Neural cell (in vitro differentiated cells): ENCODE measurements around the gene ST3GAL4. TPM values are rescaled to one million over a fixed set of nuclear protein-coding genes. Genes with fewer than 3 reads are reported as not detected.

ENCODE experiments used
- H2AFZ ChIP-seq: fragments of 200-600, 300-800 bp; sonication (generic), shearing (Covaris generic); 2 replicates; pipeline ENCODE4 v1.6.0; 2014; ENCODE audit warnings: low read depth, mild to moderate bottlenecking, antibody characterized with exemption, low read length, moderate library complexity
- H3F3A ChIP-seq: fragments of 200-600 bp; shearing (Covaris generic); 2 replicates; pipeline ENCODE4 v1.6.1; 2016; ENCODE audit warnings: mild to moderate bottlenecking, moderate library complexity, mixed read lengths, antibody characterized with exemption, low read length; ENCODE audit not compliant: insufficient read depth, poor library complexity, severe bottlenecking
- H3K27ac ChIP-seq: fragments of 200-600, 300-800 bp; sonication (generic), shearing (Covaris generic); 2 replicates; pipeline ENCODE4 v1.5.1; 2014; ENCODE audit warnings: mild to moderate bottlenecking, low read length, moderate library complexity
- H3K27me3 ChIP-seq: fragments of 300-800, 200-600 bp; sonication (generic), shearing (Covaris generic); 2 replicates; pipeline ENCODE4 v1.6.0; 2014; ENCODE audit warnings: mild to moderate bottlenecking, low read depth, low read length, moderate library complexity; ENCODE audit not compliant: insufficient read depth
- H3K36me3 ChIP-seq: fragments of 300-800, 200-600 bp; sonication (generic), shearing (Covaris generic); 2 replicates; pipeline ENCODE4 v1.5.1; 2014; ENCODE audit warnings: mild to moderate bottlenecking, antibody characterized with exemption, low read length, moderate library complexity; ENCODE audit not compliant: insufficient read depth
- H3K4me2 ChIP-seq: fragments of 300-800, 200-600 bp; sonication (generic), shearing (Covaris generic); 2 replicates; pipeline ENCODE4 v1.6.0; 2014; ENCODE audit warnings: mild to moderate bottlenecking, low read length
- H3K4me3 ChIP-seq: fragments of 300-800, 200-600 bp; sonication (generic), shearing (Covaris generic); 2 replicates; pipeline ENCODE4 v1.5.1; 2014; ENCODE audit warnings: mild to moderate bottlenecking, low read length, moderate library complexity
- H3K79me2 ChIP-seq: fragments of 200-600 bp; shearing (Covaris generic); replicated peaks from 2 replicates; pipeline ENCODE4 v1.6.0; 2014; ENCODE audit warnings: mild to moderate bottlenecking, low read length, moderate library complexity; ENCODE audit not compliant: insufficient read depth
- H3K9ac ChIP-seq: fragments of 300-800, 200-600 bp; sonication (generic), shearing (Covaris generic); 2 replicates; pipeline ENCODE4 v1.6.1; 2016; ENCODE audit warnings: mild to moderate bottlenecking, low read length, mixed read lengths
- H3K9me2 ChIP-seq: fragments of 200-600 bp; shearing (Covaris generic); 2 replicates; pipeline ENCODE4 v1.6.1; 2016; ENCODE audit warnings: mild to moderate bottlenecking, low read length, mixed read lengths; ENCODE audit not compliant: insufficient read depth
- H3K9me3 ChIP-seq: fragments of 200-600, 300-800 bp; sonication (generic), shearing (Covaris generic); 2 replicates; pipeline ENCODE4 v1.6.1; 2016; ENCODE audit warnings: mild to moderate bottlenecking, mixed run types, low read length, moderate library complexity, mixed read lengths
- H4K20me1 ChIP-seq: fragments of 200-600 bp; shearing (Covaris generic); 2 replicates; pipeline ENCODE4 v1.6.1; 2016; ENCODE audit warnings: mild to moderate bottlenecking, mixed run types; ENCODE audit not compliant: insufficient read depth
- EP300 ChIP-seq: fragments of 450-650 bp; conservative IDR thresholded peaks from 2 replicates; pipeline ENCODE4 v1.6.1; 2014; ENCODE audit warnings: antibody characterized with exemption, mild to moderate bottlenecking, moderate library complexity; ENCODE audit not compliant: poor library complexity, severe bottlenecking
- EZH2 ChIP-seq: fragments of 200-600, 300-800 bp; shearing (Covaris generic), sonication (generic); IDR thresholded peaks from 2 replicates; pipeline ENCODE4 v1.6.1; 2014; ENCODE audit warnings: antibody characterized with exemption, low read length, borderline replicate concordance, mild to moderate bottlenecking; ENCODE audit not compliant: insufficient read depth, poor library complexity, severe bottlenecking
- MXI1 ChIP-seq: fragments of 450-650 bp; conservative IDR thresholded peaks from 2 replicates; pipeline ENCODE4 v1.6.1; 2014; ENCODE audit warnings: antibody characterized with exemption, mild to moderate bottlenecking; ENCODE audit not compliant: poor library complexity, severe bottlenecking
- POLR2AphosphoS5 ChIP-seq: IDR thresholded peaks from 2 replicates; pipeline ENCODE4 v1.6.1; 2012
- RAD21 ChIP-seq: fragments of 450-650 bp; conservative IDR thresholded peaks from 2 replicates; pipeline ENCODE4 v1.6.1; 2014; ENCODE audit warnings: antibody characterized with exemption, mild to moderate bottlenecking, moderate library complexity
- SMC3 ChIP-seq: fragments of 450-650 bp; conservative IDR thresholded peaks from 2 replicates; pipeline ENCODE4 v1.6.1; 2014; ENCODE audit warnings: antibody characterized with exemption, mild to moderate bottlenecking, moderate library complexity; ENCODE audit not compliant: poor library complexity
- TAF1 ChIP-seq: IDR thresholded peaks from 2 replicates; pipeline ENCODE4 v1.6.1; 2012; ENCODE audit warnings: low read depth
- polyA plus RNA-seq: library from polyadenylated mRNA; depleted of rRNA; stranded (reverse); fragments of >200 nt; gene quantifications from 2 replicates; pipeline ENCODE4 v1.2.3, GENCODE V29; 2014
- TF ChIP-seq, protein P1 (sequence below): IDR thresholded peaks from 2 replicates; pipeline ENCODE4 v1.6.1; 2012; ENCODE audit warnings: borderline replicate concordance
- TF ChIP-seq, protein P2 (sequence below): fragments of 450-650 bp; IDR thresholded peaks from 2 replicates; pipeline ENCODE4 v1.5.1; 2014; ENCODE audit warnings: antibody characterized with exemption, mild to moderate bottlenecking, moderate library complexity; ENCODE audit not compliant: poor library complexity, severe bottlenecking

Gene ST3GAL4
- polyA plus RNA-seq, 1 donor from 2014 or later, result 46.1 TPM

DNA sequence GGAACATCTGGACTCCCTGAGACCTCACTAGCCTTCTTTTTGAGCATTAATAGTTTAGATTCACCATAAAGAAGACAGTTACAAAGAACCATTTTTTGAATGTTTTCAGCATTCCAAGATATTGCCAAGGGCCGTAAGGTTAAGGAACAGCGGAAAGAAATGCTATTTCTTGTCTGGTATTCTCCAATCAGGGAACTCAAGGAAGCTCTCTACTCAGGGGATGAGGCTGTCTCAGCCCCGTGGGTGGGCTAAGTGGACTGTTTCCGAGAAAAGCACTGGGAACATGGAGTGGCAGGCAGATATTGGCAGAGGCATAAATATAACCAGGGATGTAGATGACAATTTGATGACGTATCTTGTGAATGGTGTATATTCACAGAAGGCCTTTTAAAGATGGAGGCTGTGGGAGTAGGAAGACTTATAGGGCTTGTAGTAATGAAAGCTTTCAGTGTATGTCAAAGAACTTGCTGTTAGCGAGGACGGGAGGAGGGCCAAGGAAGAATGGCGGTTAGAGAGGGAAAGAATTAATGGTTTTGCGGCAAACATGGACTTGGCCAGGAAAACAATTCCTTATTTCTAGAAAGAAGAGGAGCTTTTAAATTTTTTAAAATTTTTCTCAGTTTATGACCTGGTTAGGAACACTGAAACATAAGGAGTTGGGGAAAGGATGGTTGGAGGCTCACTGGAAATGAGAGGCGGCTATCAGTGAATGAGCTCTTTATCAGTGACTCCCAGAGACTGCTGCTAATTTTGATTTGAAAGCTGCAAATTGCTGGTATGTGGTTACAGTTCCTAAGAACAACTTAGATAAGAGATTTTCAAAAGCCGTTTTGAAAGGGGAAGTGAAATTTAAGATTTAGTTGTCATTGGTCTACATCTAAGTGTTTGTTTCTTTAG, 64.6 kb downstream of the ST3GAL4 start:
- no peak overlapping the region for H3K4me3 ChIP-seq
- H3K9me2 ChIP-seq, result no peaks in the 10 kb centered on the region
- no peak overlapping the region for H2AFZ ChIP-seq
- H3K9me3 ChIP-seq, result no peaks in the 10 kb centered on the region
- TF ChIP-seq TAF1 (no peak), EP300 (peak; percentile 61), MXI1 (no peak), RAD21 (no peak), EZH2 (no peak), POLR2AphosphoS5 (peak; percentile 66), SMC3 (no peak)
- TF ChIP-seq, protein P1, sequence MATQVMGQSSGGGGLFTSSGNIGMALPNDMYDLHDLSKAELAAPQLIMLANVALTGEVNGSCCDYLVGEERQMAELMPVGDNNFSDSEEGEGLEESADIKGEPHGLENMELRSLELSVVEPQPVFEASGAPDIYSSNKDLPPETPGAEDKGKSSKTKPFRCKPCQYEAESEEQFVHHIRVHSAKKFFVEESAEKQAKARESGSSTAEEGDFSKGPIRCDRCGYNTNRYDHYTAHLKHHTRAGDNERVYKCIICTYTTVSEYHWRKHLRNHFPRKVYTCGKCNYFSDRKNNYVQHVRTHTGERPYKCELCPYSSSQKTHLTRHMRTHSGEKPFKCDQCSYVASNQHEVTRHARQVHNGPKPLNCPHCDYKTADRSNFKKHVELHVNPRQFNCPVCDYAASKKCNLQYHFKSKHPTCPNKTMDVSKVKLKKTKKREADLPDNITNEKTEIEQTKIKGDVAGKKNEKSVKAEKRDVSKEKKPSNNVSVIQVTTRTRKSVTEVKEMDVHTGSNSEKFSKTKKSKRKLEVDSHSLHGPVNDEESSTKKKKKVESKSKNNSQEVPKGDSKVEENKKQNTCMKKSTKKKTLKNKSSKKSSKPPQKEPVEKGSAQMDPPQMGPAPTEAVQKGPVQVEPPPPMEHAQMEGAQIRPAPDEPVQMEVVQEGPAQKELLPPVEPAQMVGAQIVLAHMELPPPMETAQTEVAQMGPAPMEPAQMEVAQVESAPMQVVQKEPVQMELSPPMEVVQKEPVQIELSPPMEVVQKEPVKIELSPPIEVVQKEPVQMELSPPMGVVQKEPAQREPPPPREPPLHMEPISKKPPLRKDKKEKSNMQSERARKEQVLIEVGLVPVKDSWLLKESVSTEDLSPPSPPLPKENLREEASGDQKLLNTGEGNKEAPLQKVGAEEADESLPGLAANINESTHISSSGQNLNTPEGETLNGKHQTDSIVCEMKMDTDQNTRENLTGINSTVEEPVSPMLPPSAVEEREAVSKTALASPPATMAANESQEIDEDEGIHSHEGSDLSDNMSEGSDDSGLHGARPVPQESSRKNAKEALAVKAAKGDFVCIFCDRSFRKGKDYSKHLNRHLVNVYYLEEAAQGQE, result peak; percentile 95
- TF ChIP-seq, protein P2, sequence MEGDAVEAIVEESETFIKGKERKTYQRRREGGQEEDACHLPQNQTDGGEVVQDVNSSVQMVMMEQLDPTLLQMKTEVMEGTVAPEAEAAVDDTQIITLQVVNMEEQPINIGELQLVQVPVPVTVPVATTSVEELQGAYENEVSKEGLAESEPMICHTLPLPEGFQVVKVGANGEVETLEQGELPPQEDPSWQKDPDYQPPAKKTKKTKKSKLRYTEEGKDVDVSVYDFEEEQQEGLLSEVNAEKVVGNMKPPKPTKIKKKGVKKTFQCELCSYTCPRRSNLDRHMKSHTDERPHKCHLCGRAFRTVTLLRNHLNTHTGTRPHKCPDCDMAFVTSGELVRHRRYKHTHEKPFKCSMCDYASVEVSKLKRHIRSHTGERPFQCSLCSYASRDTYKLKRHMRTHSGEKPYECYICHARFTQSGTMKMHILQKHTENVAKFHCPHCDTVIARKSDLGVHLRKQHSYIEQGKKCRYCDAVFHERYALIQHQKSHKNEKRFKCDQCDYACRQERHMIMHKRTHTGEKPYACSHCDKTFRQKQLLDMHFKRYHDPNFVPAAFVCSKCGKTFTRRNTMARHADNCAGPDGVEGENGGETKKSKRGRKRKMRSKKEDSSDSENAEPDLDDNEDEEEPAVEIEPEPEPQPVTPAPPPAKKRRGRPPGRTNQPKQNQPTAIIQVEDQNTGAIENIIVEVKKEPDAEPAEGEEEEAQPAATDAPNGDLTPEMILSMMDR, result no peak
- H3K27me3 ChIP-seq, result no peaks in the 10 kb centered on the region
- H3K79me2 ChIP-seq, result no peaks in the 10 kb centered on the region
- H3K9ac ChIP-seq, result no peak overlapping the region
- H3K4me2 ChIP-seq, result no peak overlapping the region
- no peaks in the 10 kb centered on the region for H3F3A ChIP-seq
- peak overlapping the region; percentile 54 for H3K27ac ChIP-seq
- no peaks in the 10 kb centered on the region for H3K36me3 ChIP-seq
- H4K20me1 ChIP-seq, result no peaks in the 10 kb centered on the region

DNA sequence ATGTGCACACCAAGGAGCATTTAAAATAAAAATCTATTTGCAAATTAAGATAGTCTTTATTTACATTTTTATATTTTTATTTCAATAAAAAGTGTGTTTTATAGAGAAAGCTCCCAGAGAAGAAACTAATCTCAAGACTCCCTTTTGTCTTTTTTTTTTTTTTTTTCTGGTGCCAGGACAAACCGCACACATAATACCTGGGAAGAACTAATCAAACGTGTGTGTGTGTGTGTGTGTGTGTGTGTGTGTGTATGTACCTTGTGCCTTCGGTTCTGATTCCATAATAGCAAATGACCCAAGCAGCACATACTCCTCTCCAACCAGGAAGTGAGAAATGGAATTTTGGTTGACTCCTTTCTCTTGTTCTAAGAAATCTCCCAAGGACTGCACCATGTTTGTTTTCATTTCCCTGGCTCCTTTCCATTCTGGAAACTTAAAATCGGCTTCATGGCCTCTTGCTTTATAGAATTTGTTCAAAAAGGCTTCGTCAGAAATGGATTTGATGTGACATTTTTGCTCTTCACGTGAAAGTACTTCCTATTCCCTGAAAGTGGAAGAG, 65.3 kb downstream of the ST3GAL4 start:
- H3K36me3 ChIP-seq, result no peaks in the 10 kb centered on the region
- H3F3A ChIP-seq, result no peaks in the 10 kb centered on the region
- no peaks in the 10 kb centered on the region for H3K27me3 ChIP-seq
- H3K9me3 ChIP-seq, result no peaks in the 10 kb centered on the region
- no peak overlapping the region for H3K9ac ChIP-seq
- no peaks in the 10 kb centered on the region for H3K9me2 ChIP-seq
- H3K27ac ChIP-seq, result peak overlapping the region; percentile 54
- no peaks in the 10 kb centered on the region for H3K79me2 ChIP-seq
- no peak overlapping the region for H2AFZ ChIP-seq
- no peak for TF ChIP-seq EP300
- no peak for TF ChIP-seq EZH2
- TF ChIP-seq, protein P2, result no peak
- TF ChIP-seq SMC3, result no peak
- no peak for TF ChIP-seq TAF1
- TF ChIP-seq, protein P1, result no peak
- TF ChIP-seq POLR2AphosphoS5, result no peak
- no peak for TF ChIP-seq MXI1
- TF ChIP-seq RAD21, result no peak
- H4K20me1 ChIP-seq, result no peaks in the 10 kb centered on the region
- H3K4me2 ChIP-seq, result no peak overlapping the region
- no peak overlapping the region for H3K4me3 ChIP-seq
